Keratinocyte (primary cell): ENCODE data around the gene RBBP6. TPM values are rescaled to one million over a fixed set of nuclear protein-coding genes. Genes with fewer than 3 reads are reported as not detected.

Experiments used
- DNase-seq: peaks from one replicate; pipeline ENCODE4 v3.0.0-alpha.2; 2011; ENCODE audit warnings: low read depth, missing footprints, low spot score
- FAIRE-seq: peaks from 2 replicates; lab custom pipeline; 2011; peaks lifted over from hg19 to GRCh38; lab: Jason Lieb, UNC
- H2AFZ ChIP-seq: 2 replicates; pipeline ENCODE4 v1.6.0; 2012; ENCODE audit warnings: low read length, control low read depth, inconsistent platforms; ENCODE audit not compliant: control insufficient read depth
- H3K27ac ChIP-seq: 2 replicates; pipeline ENCODE4 v1.5.1; 2011; ENCODE audit warnings: low read length; ENCODE audit not compliant: control insufficient read depth, insufficient read depth
- H3K27me3 ChIP-seq: 3 replicates; pipeline ENCODE4 v1.6.0; 2011; ENCODE audit warnings: low read length; ENCODE audit not compliant: control insufficient read depth, insufficient read depth; ENCODE audit errors: extremely low read depth
- H3K36me3 ChIP-seq, 2 experiments: 2 replicates in 1 of 2; 3 replicates in 1 of 2; pipeline ENCODE4 v1.5.1; 2011; ENCODE audit warnings: low read length in 2 of 2, mild to moderate bottlenecking in 1 of 2; ENCODE audit not compliant: control insufficient read depth in 2 of 2, insufficient read depth in 2 of 2; ENCODE audit errors: extremely low read depth in 1 of 2
- H3K4me1 ChIP-seq: 3 replicates; pipeline ENCODE4 v1.5.1; 2011; ENCODE audit warnings: low read length; ENCODE audit not compliant: control insufficient read depth, insufficient read depth; ENCODE audit errors: extremely low read depth
- H3K4me2 ChIP-seq: 3 replicates; pipeline ENCODE4 v1.6.0; 2011; ENCODE audit warnings: low read depth, low read length; ENCODE audit not compliant: control insufficient read depth, insufficient read depth; ENCODE audit errors: extremely low read depth
- H3K4me3 ChIP-seq, 3 experiments: fragments of 200-600 bp in 1 of 3; sonication (generic) in 1 of 3; 2 replicates in 2 of 3; 3 replicates in 1 of 3; pipeline ENCODE4 v1.5.1; 2011 to 2016; ENCODE audit warnings: low read length in 3 of 3, mild to moderate bottlenecking in 3 of 3, control low read depth in 2 of 3, inconsistent platforms in 1 of 3, low read depth in 1 of 3, mixed read lengths in 1 of 3, mixed run types in 1 of 3, moderate library complexity in 1 of 3; ENCODE audit not compliant: control insufficient read depth in 2 of 3, insufficient read depth in 2 of 3; ENCODE audit errors: extremely low read depth in 1 of 3
- H3K79me2 ChIP-seq: 2 replicates; pipeline ENCODE4 v1.6.0; 2012; ENCODE audit warnings: low read length; ENCODE audit not compliant: control insufficient read depth, insufficient read depth
- H3K9ac ChIP-seq: 3 replicates; pipeline ENCODE4 v1.6.0; 2011; ENCODE audit warnings: low read length; ENCODE audit not compliant: control insufficient read depth, insufficient read depth; ENCODE audit errors: extremely low read depth
- H3K9me1 ChIP-seq: 3 replicates; pipeline ENCODE4 v1.6.0; 2011; ENCODE audit warnings: low read length; ENCODE audit not compliant: control insufficient read depth, insufficient read depth; ENCODE audit errors: extremely low read depth
- H3K9me3 ChIP-seq: 2 replicates; pipeline ENCODE4 v1.5.1; 2012; ENCODE audit warnings: low read depth, low read length; ENCODE audit not compliant: control insufficient read depth
- H4K20me1 ChIP-seq: 3 replicates; pipeline ENCODE4 v1.6.0; 2011; ENCODE audit warnings: low read length; ENCODE audit not compliant: control insufficient read depth, insufficient read depth; ENCODE audit errors: extremely low read depth
- CTCF ChIP-seq, 3 experiments: IDR thresholded peaks in 1 of 3; conservative IDR thresholded peaks in 1 of 3; optimal IDR thresholded peaks in 1 of 3; 2 replicates in 2 of 3; 3 replicates in 1 of 3; pipeline versions ENCODE3 to v1.5.1; 2011; ENCODE audit warnings: low read length in 3 of 3, mild to moderate bottlenecking in 3 of 3, moderate library complexity in 2 of 3, control low read depth in 1 of 3, inconsistent platforms in 1 of 3; ENCODE audit not compliant: insufficient read depth in 2 of 3; ENCODE audit errors: extremely low read depth in 1 of 3
- EZH2 ChIP-seq: IDR thresholded peaks from one replicate; pipeline ENCODE4 v1.6.1; 2012; ENCODE audit warnings: inconsistent platforms, mild to moderate bottlenecking, low read length, moderate library complexity
- dilution Hi-C: fragments of 300-500 bp; cut with MboI; formaldehyde crosslinking; loops from one replicate; pipeline ENCODE4 v1.7.0; 2020; ENCODE audit warnings: low sequenced_read_pairs; ENCODE audit not compliant: extremely low pct_ligation_motif_present
- polyA plus RNA-seq, 5 experiments: library from polyadenylated mRNA; depleted of rRNA in 3 of 5; stranded (reverse) in 3 of 5; stranded (forward) in 1 of 5; unstranded in 1 of 5; fragments of >200 nt; gene quantifications; 1 replicate in 1 of 5; 2 replicates in 3 of 5; 3 replicates in 1 of 5; pipeline versions ENCODE4 v1.2.1 to v1.2.3, GENCODE V29; 2011 to 2012; ENCODE audit warnings: missing spikeins in 2 of 5, low read depth in 1 of 5, low replicate concordance in 1 of 5

RBBP6 gene
- polyA plus RNA-seq, 1 donor (not counting 4 experiments of a cell fraction or from before 2014, with no cell fraction given): 32.1 TPM

GRCh38 chr16:24536671-24537070 lies 2.7 kb upstream of the RBBP6 start:
- no peak overlapping the region for H2AFZ ChIP-seq
- H3K9me3 ChIP-seq: no peaks in the 10 kb centered on the region
- no peak overlapping the region for H3K4me2 ChIP-seq
- FAIRE-seq: no peak
- H3K27ac ChIP-seq: no peak overlapping the region
- no peak overlapping the region for H3K4me3 ChIP-seq
- no peak for DNase-seq
- peaks cover 6% of the 10 kb centered on the region for H4K20me1 ChIP-seq
- peaks cover 5% of the 10 kb centered on the region for H3K4me1 ChIP-seq
- no peaks in the 10 kb centered on the region for H3K9me1 ChIP-seq
- dilution Hi-C loops: no loop called here
- H3K27me3 ChIP-seq: no peaks in the 10 kb centered on the region
- TF ChIP-seq CTCF (optimal IDR thresholded peaks at IDR 0.05 in 1 of 3, IDR thresholded peaks at IDR 0.05 in 1 of 3, conservative IDR thresholded peaks at IDR 0.05 in 1 of 3; ENCODE audit: extremely low read depth in 1 of 3, insufficient read depth in 2 of 3, low read length in 3 of 3) (no peak), EZH2 (no peak)
- H3K79me2 ChIP-seq: peaks cover 23% of the 10 kb centered on the region
- H3K36me3 ChIP-seq: no peaks in the 10 kb centered on the region
- no peak overlapping the region for H3K9ac ChIP-seq

- Histone ChIP-seq H3K79me2 (peaks cover 33% of the 10 kb centered on the region), H3K9ac (no peak overlapping the region), H3K9me1 (no peaks in the 10 kb centered on the region), H3K36me3 (no peaks in the 10 kb centered on the region), H3K27ac (no peak overlapping the region), H2AFZ (no peak overlapping the region), H4K20me1 (peaks cover 13% of the 10 kb centered on the region), H3K27me3 (no peaks in the 10 kb centered on the region), H3K4me3 (no peak overlapping the region), H3K4me2 (no peak overlapping the region), H3K9me3 (no peaks in the 10 kb centered on the region), H3K4me1 (peaks cover 12% of the 10 kb centered on the region)
- dilution Hi-C loops: no loop called here
- DNase-seq: no peak
- TF ChIP-seq EZH2 (no peak), CTCF (optimal IDR thresholded peaks at IDR 0.05 in 1 of 3, IDR thresholded peaks at IDR 0.05 in 1 of 3, conservative IDR thresholded peaks at IDR 0.05 in 1 of 3; ENCODE audit: extremely low read depth in 1 of 3, insufficient read depth in 2 of 3, low read length in 3 of 3) (no peak)
- no peak for FAIRE-seq
Observed at GRCh38 chr16:24537474-24538337, 1.7 kb upstream of the RBBP6 start.
